WTC11 (cell line): Measurements from ENCODE around the gene DTNBP1. TPM values are rescaled to one million over a fixed set of nuclear protein-coding genes. Genes with fewer than 3 reads are reported as not detected.

ENCODE experiments used
- ATAC-seq: fragments of 200-7000 bp; cut with Tn5 transposase; 2 replicates; pipeline ENCODE4 v1.10.0; 2021; ENCODE audit warnings: mild to moderate bottlenecking, moderate library complexity
- CTCF ChIA-PET: fragments of 300-600 bp; sonication (Branson Sonifier 250); formaldehyde crosslinking; loops from one replicate; lab custom pipeline; 2021; ENCODE audit warnings: antibody characterized with exemption; lab: Charles Lee
- POLR2A ChIA-PET: fragments of 350-600 bp; sonication (Branson Sonifier 250); formaldehyde crosslinking; loops from one replicate; lab custom pipeline; 2021; ENCODE audit warnings: antibody characterized with exemption; lab: Charles Lee
- DNase-seq: peaks from one replicate; pipeline ENCODE4 v3.0.0; 2021; ENCODE audit warnings: low spot score
- H3K27ac Mint-ChIP-seq: 2 replicates; pipeline ENCODE4 v1.8.0; 2021; ENCODE audit warnings: mixed read lengths
- H3K27me3 Mint-ChIP-seq: 2 replicates; pipeline ENCODE4 v1.8.0; 2021; ENCODE audit warnings: low read depth, mild to moderate bottlenecking, moderate library complexity, mixed read lengths
- H3K36me3 Mint-ChIP-seq: 2 replicates; pipeline ENCODE4 v1.8.0; 2021; ENCODE audit warnings: mixed read lengths
- H3K4me1 Mint-ChIP-seq: 2 replicates; pipeline ENCODE4 v1.8.0; 2022; ENCODE audit warnings: mixed read lengths
- H3K4me3 Mint-ChIP-seq: 2 replicates; pipeline ENCODE4 v1.8.0; 2021; ENCODE audit warnings: mild to moderate bottlenecking, moderate library complexity, mixed read lengths
- H3K9me3 Mint-ChIP-seq: 2 replicates; pipeline ENCODE4 v1.8.0; 2021; ENCODE audit warnings: mixed read lengths
- AR ChIP-seq: fragments of 250-450 bp; sonication (Bioruptor Pico); IDR thresholded peaks from 2 replicates; pipeline ENCODE4 v1.9.0; 2021; ENCODE audit warnings: mild to moderate bottlenecking
- CDX4 ChIP-seq: fragments of 250-450 bp; sonication (Bioruptor Pico); IDR thresholded peaks from 2 replicates; pipeline ENCODE4 v1.9.0; 2021; ENCODE audit warnings: moderate library complexity, mild to moderate bottlenecking, inconsistent platforms, borderline replicate concordance
- ELF4 ChIP-seq: sonication (generic); formaldehyde crosslinking; IDR thresholded peaks from 2 replicates; pipeline ENCODE4 v1.8.1; 2022; ENCODE audit warnings: low read depth, mild to moderate bottlenecking, moderate library complexity, missing genetic modification reagents
- FOXJ3 ChIP-seq: sonication (generic); formaldehyde crosslinking; IDR thresholded peaks from 2 replicates; pipeline ENCODE4 v1.9.0; 2021; ENCODE audit warnings: missing genetic modification reagents, mild to moderate bottlenecking, borderline replicate concordance
- JAZF1 ChIP-seq: fragments of 250-450 bp; sonication (Bioruptor Pico); IDR thresholded peaks from 2 replicates; pipeline ENCODE4 v1.9.0; 2021; ENCODE audit warnings: moderate library complexity, mild to moderate bottlenecking, inconsistent platforms
- JUN ChIP-seq: sonication (generic); formaldehyde crosslinking; IDR thresholded peaks from 2 replicates; pipeline ENCODE4 v1.8.0; 2023; ENCODE audit warnings: mild to moderate bottlenecking, missing genetic modification reagents
- MAX ChIP-seq: sonication (generic); formaldehyde crosslinking; IDR thresholded peaks from 2 replicates; pipeline ENCODE4 v1.8.0; 2022; ENCODE audit warnings: mild to moderate bottlenecking, missing genetic modification reagents
- NFYB ChIP-seq: sonication (generic); formaldehyde crosslinking; conservative IDR thresholded peaks from 2 replicates; pipeline ENCODE4 v1.8.0; 2022; ENCODE audit warnings: low read depth, missing genetic modification reagents
- NR2C2 ChIP-seq: sonication (generic); formaldehyde crosslinking; IDR thresholded peaks from 2 replicates; pipeline ENCODE4 v1.8.0; 2022; ENCODE audit warnings: mild to moderate bottlenecking, missing genetic modification reagents
- NR3C1 ChIP-seq: sonication (generic); formaldehyde crosslinking; conservative IDR thresholded peaks from 2 replicates; pipeline ENCODE4 v1.8.1; 2023; ENCODE audit warnings: low read depth, mild to moderate bottlenecking, missing genetic modification reagents
- PRRX2 ChIP-seq: fragments of 250-450 bp; sonication (Bioruptor Pico); IDR thresholded peaks from 2 replicates; pipeline ENCODE4 v1.8.0; 2021; ENCODE audit warnings: mild to moderate bottlenecking
- RELA ChIP-seq: sonication (generic); formaldehyde crosslinking; IDR thresholded peaks from 2 replicates; pipeline ENCODE4 v1.8.1; 2022; ENCODE audit warnings: missing genetic modification reagents, mild to moderate bottlenecking, borderline replicate concordance
- ZNF532 ChIP-seq: fragments of 250-450 bp; sonication (Bioruptor Pico); IDR thresholded peaks from 2 replicates; pipeline ENCODE4 v1.9.0; 2021; ENCODE audit warnings: mild to moderate bottlenecking, borderline replicate concordance
- ZSCAN18 ChIP-seq: fragments of 250-450 bp; sonication (Bioruptor Pico); IDR thresholded peaks from 2 replicates; pipeline ENCODE4 v2.1.2; 2022; ENCODE audit warnings: mild to moderate bottlenecking, moderate library complexity
- total RNA-seq: library from RNA; stranded (reverse); gene quantifications from 3 replicates; pipeline ENCODE4 v1.2.3, GENCODE V29; 2021

Gene DTNBP1
- total RNA-seq, 1 experiment from 2014 or later, result 15.1 TPM

- DNase-seq (no peak), ATAC-seq (no peak)
- Mint-ChIP-seq H3K36me3 (no peaks in the 10 kb centered on the region), H3K4me1 (peaks cover 18% of the 10 kb centered on the region), H3K9me3 (peaks cover 5% of the 10 kb centered on the region; the same call in 1 of the 2 replicates), H3K27ac (no peak overlapping the region), H3K4me3 (no peak overlapping the region), H3K27me3 (peaks cover 8% of the 10 kb centered on the region; the same call in 1 of the 2 replicates)
- ChIA-PET CTCF (no interaction called here), POLR2A (interaction anchor here (0.7 kb wide), 1 partner anchor 1293 kb away, joined by 4 read pairs; no protein-coding TSS in a partner anchor)
- TF ChIP-seq ELF4 (no peak), NR3C1 (CRISPR knock-in tag) (no peak), JAZF1 (CRISPR knock-in tag) (no peak), AR (no peak)
Observed at GRCh38 chr6:15673666-15674065, 10.8 kb upstream of the DTNBP1 start.

GRCh38 chr6:15672818-15673217 is 10.0 kb upstream of the DTNBP1 start:
- ChIA-PET POLR2A (no interaction called here), CTCF (no interaction called here)
- no peak for TF ChIP-seq ZSCAN18 (CRISPR knock-in tag)
- peaks cover 3% of the 10 kb centered on the region; the same call in 1 of the 2 replicates for H3K9me3 Mint-ChIP-seq
- H3K4me1 Mint-ChIP-seq, result peaks cover 18% of the 10 kb centered on the region
- ATAC-seq (no peak), DNase-seq (no peak)
- H3K36me3 Mint-ChIP-seq, result no peaks in the 10 kb centered on the region
- peaks cover 8% of the 10 kb centered on the region; the same call in 1 of the 2 replicates for H3K27me3 Mint-ChIP-seq
- no peak overlapping the region for H3K4me3 Mint-ChIP-seq
- H3K27ac Mint-ChIP-seq, result no peak overlapping the region

- Mint-ChIP-seq H3K9me3 (no peaks in the 10 kb centered on the region), H3K4me3 (no peak overlapping the region), H3K27ac (no peak overlapping the region), H3K27me3 (peaks cover 8% of the 10 kb centered on the region; the same call in 1 of the 2 replicates), H3K4me1 (peaks cover 18% of the 10 kb centered on the region), H3K36me3 (no peaks in the 10 kb centered on the region)
- POLR2A ChIA-PET, result no interaction called here
- ATAC-seq (no peak), DNase-seq (no peak)
- no peak for TF ChIP-seq RELA (CRISPR knock-in tag)
- TF ChIP-seq CDX4, result no peak
- TF ChIP-seq AR, result no peak
- TF ChIP-seq PRRX2 (CRISPR knock-in tag), result no peak
- no peak for TF ChIP-seq NR2C2
- no peak for TF ChIP-seq NFYB
- TF ChIP-seq, all 79 proteins: peak for 0
- CTCF ChIA-PET, result no interaction called here
Observed at GRCh38 chr6:15672291-15672690, 9.5 kb upstream of the DTNBP1 start.

GRCh38 chr6:15668918-15669317 is 6.1 kb upstream of the DTNBP1 start:
- no peaks in the 10 kb centered on the region for H3K36me3 Mint-ChIP-seq
- ATAC-seq (peak; percentile 36; the same call in 1 of the 2 replicates), DNase-seq (no peak)
- no peak overlapping the region for H3K27ac Mint-ChIP-seq
- H3K9me3 Mint-ChIP-seq, result no peaks in the 10 kb centered on the region
- H3K4me3 Mint-ChIP-seq, result no peak overlapping the region
- ChIA-PET CTCF (interaction anchor here (0.6 to 1.7 kb wide), 4 partner anchors 22 to 514 kb away, joined by 3 to 5 read pairs (median 4); no protein-coding TSS in a partner anchor), POLR2A (no interaction called here)
- peaks cover 3% of the 10 kb centered on the region; the same call in 1 of the 2 replicates for H3K4me1 Mint-ChIP-seq
- H3K27me3 Mint-ChIP-seq, result peaks cover 26% of the 10 kb centered on the region
- TF ChIP-seq JUN (no peak), MAX (CRISPR knock-in tag) (no peak), FOXJ3 (CRISPR knock-in tag) (no peak), ZNF532 (CRISPR knock-in tag) (no peak)
